Measurements from ENCODE around the gene NRCAM.

Gene NRCAM

DNA sequence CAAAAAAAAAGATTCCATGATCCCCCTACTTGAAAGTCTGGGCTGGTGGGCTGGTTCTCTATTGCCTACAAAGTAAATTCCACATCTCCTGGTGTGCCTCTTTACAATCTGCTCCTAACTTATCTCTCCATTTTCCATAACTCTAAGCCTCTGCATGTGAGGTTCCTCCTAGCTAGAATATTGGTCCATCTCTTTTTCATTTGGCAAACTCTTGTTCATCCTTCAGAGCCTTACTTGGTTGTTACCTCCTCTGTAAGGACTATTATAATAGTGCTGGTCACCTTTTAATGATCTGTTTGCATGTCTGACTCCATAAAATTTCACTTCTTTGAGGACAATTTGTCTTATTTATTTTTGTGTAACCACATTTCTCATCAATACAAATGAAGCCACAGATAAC lies 1.6 kb upstream of the NRCAM start:
- DNase-seq = no peak

DNA sequence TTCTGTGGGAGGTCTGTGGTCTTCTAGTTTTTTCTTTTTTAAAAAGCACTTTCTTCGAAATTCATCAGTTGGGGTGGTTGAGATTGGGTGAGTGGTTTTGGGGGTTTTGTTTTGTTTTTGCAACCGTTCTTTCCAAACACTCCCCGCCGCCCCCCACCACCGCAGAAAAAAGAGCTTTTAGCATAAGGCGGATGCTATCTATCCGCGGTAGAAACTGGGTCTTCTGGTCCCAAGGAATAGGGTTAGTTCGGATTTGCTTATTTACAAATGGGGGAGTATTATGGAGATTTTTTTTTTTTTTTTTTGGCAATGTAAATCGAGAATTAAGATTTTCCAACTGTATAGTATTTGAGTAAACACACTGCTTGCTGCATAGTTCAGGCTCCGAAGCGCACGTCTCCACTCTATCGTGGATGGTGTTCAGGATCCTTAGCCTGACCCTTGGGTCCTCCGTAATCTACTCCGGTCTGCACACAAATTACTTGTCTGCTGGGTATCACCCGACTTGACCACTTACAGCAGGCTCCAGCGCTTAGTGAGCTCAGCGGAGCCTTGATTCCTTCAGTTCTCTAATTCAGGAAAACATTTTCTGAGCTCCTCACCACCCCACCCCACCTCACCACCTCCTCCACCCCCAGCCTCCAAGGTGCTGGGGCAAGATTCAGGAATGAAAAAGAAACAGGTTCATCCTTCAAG lies 757 bp upstream of the NRCAM start:
- DNase-seq = no peak

DNA sequence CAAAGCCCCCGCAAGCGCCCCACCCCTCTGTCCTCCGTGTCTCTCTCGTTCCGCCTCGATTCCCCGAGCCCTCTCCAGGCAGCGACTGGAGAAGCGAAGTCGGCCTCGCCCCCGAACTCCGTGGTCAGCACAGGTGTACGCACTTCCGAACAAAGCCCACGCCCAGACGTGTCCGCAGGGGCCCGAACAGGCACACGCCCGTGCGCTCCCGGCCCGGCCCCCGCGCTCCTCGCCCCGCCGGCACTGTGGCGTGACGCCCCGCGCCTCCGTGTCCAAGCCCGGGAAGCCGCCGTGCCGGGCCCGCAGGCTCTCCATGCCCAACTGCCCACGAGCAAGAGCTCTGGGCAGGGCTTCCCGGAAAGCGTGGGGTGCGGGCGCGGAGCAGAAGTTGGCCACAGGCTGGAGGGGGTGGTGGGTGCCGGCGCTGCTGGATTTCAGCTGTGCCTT lies 662 bp downstream of the NRCAM start:
- DNase-seq = no peak

DNA sequence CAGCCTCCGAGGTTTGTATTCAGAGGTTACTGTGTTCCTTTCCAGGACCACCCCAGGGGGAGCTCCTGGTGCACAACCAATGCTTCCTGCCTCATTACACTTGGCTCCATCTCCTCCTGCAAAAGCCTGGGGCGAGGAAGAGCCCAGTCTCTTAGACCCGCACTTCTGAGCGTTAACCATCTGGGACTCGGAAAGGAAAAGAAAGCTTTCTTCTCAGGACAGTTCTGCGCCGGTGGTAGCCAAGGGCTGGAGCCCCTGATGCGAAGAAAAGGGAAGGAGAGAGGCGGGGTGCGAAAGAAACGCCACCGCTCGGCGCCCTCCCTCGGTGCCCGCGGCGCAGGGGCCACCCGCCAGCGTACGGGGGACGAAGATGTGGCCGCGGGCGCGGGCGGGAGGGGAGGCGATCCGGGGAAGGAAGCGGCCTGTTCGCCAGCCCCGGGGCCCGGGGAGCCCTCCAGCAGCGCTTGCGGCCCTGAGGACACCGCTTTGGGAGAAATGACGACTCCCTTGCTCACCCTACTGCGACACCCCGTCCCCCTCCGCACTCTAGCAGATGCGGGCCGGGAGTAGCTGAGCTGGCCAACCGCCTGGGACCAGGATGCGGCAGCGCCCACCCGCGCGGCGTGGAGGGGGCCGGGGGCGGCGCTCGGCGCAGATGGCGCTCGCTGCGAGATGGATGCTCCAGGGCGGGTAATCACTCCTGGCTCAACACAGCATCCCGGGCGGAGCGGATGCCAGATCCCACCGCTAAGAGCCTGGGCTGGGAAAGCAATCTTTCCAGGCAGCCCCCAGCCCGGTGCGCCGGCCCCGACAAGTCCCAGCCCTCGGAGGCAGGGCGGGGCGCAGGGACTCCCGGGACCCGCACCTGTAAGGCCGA lies 1.3 kb downstream of the NRCAM start:
- DNase-seq = no peak

DNA sequence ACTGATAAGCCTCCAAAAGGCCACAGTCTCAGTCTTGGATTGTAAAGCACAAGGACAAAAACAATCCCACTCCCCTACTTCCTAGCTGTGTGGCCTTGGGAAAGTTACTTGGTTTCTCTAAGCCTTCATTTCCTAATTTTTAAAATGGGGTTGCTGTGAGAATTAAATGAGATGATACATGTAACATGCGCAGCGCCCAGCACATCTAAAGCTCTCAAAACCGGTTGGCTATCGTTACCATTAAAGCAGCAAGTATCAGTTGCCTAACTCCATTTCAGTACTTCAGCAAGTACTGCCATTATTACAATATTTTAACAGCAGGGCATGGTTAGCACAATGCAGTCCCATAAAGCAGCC lies 1.9 kb downstream of the NRCAM start:
- DNase-seq = no peak

DNA sequence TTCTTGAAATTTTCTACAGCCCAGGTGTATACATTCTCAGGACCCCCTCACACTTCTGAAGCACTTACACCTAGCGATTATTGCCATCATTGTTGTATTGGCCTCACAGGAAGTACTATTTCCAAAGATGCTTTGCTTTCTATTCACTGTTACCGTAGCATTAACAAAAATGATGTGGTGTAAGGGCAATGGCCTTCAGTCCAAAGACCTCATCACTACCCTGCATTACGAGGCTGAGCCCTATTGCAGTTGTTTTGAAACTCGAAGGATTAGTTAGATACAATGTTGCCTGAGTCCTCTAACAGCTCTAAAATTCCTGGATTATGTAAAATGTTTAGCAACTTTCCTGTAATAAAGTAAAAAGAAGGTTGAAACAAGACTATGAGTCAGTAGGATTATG lies 2.9 kb downstream of the NRCAM start:
- DNase-seq = no peak

DNA sequence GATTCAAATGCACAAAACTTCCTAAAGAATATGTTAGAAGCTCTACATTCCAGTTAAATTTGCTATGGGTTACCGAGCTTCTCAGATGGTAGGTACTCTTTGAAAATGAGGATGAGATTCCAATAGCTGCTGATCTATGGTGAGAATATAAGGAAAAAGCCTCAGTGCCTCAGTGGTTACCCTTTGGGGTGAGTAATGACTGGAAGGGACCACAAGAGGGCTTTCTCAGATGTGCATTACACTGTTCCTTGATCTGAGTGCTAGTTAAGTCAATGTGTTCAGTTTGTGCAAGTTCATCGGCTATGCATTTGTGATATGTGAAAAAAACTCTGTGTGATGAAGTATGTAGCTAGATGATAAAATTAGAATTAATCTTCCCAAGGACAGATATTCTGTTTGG lies 3.5 kb downstream of the NRCAM start:
- no peak for DNase-seq

DNA sequence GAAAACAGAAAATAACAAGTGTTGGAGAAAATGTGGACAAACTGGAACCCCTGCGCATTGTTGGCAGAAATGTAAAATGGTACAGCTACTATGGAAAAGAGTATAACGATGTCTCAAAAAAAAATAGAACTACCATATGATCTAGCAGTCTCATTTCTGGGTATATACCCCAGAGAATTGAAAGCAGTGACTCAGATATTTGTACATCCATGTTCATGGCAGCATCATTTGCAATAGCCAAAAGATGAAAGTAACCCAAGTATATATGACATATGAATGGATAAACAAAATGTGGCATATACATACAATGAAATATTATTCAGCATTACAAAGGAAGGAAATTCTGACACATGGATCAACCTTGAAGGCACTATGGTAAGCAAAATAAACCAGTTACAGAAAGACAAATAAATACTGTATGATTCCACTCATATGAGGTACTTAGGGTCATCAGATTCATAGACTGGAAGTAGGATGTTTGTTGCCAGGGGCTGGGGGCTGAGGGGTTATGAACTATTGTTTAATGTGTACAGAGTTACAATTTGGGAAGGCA lies 4.9 kb downstream of the NRCAM start:
- DNase-seq = no peak

DNA sequence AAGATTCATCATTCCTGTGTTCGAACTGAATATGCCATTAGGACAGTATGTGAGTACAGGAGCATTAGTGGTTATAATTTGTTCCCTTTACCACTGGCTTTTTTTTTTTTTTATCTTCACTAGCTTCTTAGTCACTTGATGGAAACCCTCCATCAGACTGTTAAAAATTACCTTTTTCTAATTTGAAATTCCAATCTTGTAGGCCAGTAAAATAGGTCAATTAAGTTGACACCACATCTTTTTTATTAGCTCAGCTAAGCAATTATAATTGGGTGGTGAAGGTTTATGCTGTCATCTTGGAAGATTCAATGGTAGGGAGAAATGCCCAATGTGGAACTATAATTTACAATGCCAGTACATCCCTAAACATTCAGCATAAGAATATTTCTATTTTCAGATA lies 6.1 kb downstream of the NRCAM start:
- no peak for DNase-seq

DNA sequence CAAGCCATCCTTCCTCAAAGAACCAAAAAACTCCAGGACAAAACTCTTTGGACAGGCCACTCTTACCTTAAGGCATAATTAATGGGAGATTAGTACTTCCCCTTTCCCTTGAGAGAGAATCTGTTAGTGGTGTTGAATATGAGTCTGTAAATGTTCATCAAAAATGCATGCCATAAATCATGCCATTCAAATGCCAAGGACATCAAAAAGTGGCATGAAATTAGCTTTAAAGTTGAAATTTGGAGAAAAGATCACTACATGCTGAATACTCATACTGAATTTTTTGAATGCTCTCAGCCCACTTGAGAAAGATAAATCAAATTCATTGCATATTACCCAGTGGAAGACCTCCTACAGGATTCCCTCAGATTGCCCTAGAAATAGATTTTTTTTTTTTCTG lies 6.7 kb downstream of the NRCAM start:
- DNase-seq = no peak

DNA sequence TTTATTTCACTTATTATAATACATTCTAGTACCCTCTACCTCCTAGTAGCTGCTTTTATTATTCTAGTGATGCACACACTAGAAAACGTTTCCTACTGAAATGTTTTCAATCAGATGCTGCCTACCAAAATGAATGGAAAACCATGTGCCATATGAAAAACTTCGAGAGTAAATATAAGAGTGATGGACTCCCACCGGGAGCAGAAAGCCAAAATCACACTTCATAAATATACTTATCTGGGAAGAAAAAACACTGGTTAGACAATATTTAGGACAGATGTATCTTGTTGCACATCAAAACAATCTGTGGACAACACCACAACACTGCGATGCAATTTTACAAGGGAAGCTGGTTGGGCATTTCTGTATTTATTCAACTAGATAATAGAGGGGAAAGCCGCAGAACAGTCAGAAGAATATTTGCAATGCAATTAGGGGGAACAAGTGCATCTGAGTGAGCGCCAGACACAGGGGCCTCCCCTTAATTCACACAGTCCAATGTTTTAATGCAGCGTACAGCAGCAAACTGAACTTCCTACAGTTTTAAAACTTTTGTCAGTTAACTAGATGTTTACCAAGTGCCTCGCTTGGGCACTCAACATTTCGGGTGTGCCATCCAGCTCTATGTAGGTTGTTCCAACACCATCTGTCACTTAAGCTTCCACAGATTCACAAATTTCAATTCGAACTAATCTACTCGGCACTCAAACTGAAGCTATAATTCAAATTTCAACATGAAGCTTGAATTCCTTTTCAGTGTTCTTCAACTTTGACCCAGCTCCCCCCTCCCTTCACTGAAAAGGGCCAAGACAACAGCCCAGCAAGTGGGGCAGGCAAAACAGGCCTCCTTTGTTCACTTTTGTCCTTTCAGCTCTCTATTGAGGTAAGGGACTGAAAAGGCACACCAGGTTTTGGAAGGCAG lies 7.4 kb downstream of the NRCAM start:
- DNase-seq = peak; percentile 48

DNA sequence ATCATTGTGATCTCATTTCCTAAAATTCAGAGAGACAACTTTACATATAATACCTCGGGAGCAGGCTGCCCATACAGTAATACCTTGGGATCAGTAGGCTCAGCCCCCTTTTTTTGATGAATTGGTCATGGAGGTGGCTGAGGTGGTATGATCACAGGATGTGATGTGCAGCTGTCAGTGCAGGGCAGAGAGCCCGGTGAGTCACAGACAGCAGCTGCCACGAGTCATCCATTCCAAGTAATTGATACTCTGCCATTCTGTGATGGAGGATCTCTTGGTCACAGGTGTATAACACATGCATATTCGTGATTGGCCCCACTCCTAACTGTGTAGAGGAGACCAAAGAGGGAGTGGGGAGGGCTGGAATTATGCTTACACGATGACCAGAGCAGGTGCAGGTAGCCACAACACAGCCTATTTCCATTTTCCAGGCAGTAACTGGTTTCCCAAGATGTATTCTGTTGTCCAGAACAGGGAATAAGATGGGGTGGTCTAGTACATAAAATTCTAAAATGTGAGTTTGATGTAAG lies 14.1 kb downstream of the NRCAM start:
- DNase-seq = peak; percentile 70

DNA sequence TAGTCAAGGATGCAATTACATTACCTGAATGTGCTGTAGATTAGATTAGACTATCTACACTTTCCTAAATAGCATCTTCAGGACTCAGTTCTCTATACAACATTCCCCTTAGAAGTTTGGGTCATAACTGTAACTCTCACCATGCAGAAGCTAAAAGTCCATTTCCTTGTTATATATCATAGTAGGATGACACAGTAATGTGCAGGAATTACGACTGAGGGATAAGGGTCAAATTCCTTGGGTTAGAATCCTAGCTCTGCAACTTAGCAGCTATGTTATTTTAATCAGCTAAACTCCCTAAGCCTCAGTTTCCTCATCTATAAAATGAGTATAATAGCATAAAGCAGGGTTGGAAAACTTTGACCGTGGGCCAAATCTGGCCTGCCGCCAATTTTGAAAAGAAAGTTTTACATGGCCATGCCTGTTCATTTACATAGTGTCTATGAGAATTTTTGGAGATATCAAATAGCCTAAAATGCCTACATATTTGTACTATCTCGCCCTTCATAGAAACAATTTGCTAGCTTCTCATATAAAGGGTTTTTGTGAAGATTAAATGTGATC lies 14.8 kb downstream of the NRCAM start:
- no peak for DNase-seq

DNA sequence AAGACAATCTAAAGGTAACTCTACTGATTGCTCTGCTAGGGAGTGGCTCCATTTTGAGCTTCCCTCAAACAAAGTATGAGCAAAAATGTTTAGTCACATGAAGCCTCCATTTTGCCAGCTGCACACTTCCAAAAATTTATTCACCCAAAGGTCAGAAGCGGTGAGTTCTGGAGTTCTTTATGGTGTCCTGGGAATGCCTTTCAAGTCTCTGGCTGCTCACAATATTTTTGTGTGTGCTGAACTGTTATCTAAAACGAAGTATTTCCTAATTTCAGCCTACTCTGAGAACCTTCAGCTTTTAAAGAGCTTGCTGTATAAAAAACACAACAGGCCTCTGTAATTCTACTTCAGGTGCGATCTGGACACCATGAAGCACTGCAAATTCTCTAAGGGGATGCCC lies 15.6 kb downstream of the NRCAM start:
- no peak for DNase-seq

DNA sequence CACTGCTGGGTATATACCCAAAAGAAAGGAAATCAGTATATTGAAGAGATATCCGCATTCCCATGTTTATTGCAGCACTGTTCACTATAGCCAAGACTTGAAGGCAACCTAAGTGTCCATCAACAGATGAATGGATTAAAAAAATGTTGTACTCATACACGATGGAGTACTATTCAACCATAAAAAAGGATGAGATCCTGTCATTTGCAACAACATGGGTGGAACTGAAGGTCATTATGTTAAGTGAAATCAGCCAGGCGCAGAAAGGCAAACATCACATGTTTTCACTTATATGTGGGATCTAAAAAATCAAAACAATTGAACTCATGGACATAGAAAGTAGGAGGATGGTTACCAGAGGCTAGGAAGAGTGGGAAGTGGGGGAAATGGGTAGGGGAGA lies 19.3 kb downstream of the NRCAM start:
- no peak for DNase-seq

DNA sequence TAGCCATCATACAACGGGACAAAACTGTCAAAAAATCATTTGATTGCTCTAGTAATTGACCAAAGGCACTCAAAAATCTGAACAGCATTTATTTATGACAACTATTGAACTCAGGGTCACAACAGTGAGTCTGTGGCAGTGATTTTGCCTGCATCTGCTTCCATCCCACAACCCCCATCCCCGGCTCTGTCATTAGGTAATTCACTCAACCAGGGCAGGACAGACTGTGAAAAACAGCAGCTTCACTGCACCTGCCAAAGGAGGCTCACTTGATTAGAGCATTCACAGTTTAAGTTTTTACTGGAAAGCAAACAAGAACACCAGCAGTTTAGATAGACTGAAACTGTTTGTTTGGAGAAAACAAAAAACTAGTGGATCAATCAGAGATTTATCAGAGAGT lies 22.2 kb downstream of the NRCAM start:
- no peak for DNase-seq

DNA sequence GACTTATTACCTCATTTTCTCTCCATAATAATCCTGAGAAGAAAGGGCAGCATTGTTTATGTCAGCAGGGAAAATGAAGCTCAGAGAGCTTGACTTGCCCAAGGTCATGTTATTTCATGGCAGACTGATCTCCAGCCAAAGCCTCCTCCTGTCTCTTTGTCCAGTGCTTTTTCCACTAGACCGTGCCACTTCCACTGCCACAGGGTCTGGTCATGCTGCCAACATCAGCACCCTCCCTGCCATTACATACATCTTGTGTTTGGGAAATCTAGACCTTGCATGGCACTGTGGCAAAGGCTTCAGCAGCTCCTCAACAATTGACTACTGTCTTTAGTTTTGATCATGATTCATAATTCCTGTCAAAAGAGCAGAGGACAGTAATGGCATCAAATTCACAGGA lies 25.1 kb downstream of the NRCAM start:
- no peak for DNase-seq

DNA sequence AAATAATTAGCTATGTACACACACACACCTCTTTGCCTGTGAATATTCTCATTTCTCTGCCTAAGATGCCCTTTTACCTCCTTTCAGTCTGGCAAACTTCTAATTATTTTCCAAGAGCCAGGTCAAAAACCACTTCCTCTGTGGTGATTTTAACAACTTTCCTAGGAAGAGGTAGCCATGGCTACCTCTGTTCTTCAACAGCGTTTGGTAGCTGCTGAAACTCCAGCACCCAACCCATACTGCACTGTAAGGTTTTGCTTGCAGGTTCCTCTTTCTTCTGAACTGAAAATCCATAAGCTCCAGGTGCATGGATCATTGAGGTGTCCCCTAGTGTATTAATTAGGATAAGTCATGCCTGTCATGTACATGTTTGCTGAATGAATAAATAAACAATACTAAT lies 25.6 kb downstream of the NRCAM start:
- DNase-seq = no peak

DNA sequence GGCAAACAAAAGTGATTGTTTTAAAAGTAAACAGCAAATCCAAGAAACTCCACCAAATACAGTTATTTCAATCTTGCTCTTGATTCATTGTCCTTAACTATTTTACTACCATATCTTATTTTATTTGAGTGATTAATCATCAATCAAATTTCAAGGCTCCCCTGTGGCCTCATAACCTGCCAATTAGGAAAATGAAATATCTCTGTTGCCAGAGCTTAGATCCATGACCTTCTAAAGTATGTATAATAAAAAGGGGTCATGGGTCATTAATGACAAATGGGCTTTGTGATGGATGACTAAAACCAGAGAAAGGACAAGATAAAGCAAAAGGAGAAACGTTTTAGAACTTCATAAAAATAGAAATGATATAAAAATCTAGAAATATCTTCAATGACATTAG lies 28.5 kb downstream of the NRCAM start:
- DNase-seq = no peak

DNA sequence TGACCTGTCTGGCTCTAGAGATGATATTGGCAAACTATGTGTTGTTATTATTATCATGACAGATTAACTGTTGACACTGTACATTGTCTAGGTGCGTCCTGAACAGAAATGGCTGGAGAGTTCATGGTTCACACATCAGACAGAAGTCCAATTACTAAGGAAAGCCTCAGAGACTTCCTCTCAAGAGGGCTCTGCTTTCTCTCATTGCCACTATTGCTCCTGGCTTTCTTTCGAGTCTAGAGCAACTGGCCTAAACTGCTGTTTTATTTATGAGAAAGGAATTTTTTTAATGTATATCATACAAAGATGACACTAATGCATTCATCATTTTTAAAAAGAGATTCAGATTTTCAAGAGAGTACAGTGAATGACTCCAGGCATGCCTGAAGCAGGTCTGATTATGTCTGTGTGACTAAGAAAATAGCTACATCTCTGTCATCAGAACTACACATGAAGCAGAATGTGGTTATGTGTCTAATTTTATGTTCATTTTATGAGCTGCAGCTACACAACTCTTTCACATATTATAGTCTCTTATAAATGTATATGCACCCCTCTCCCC lies 30.4 kb downstream of the NRCAM start:
- no peak for DNase-seq

DNA sequence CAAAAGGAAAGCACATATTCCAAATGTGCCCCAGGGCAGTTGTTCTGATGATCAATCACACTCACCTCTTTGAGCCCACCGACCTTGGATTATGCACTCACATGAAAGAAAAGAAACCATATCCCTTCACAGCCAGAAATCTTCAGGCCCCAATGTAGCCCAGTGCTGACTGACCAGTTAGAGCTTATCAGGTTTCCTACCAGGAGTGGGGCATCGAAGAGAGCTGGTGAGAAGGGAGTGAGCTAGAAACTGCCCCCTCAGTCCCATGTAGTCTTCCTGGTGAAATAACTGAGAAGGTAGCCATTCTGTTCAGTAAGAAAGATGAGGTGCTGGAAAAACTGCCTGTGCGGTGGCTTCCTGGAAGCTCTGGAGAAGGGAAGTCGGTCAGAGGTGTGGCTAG lies 32.2 kb downstream of the NRCAM start:
- no peak for DNase-seq

Measured in NCI-H774 (cell line).